Brain microvascular endothelial cell (primary cell): ENCODE data around the gene MINDY4B.

Source experiments
- DNase-seq: peaks from one replicate; pipeline ENCODE4 v3.0.0-alpha.2; 2020
- H3K27ac ChIP-seq: fragments of 250-450 bp; sonication (Bioruptor Pico); 2 replicates; pipeline ENCODE4 v1.5.1; 2020; ENCODE audit warnings: mild to moderate bottlenecking, moderate library complexity
- H3K27me3 ChIP-seq: fragments of 250-450 bp; sonication (Bioruptor Pico); replicated peaks from 2 replicates; pipeline ENCODE4 v1.5.1; 2020; ENCODE audit warnings: mild to moderate bottlenecking
- H3K36me3 ChIP-seq: fragments of 250-450 bp; sonication (Bioruptor Pico); replicated peaks from 2 replicates; pipeline ENCODE4 v1.5.1; 2020; ENCODE audit warnings: mild to moderate bottlenecking
- H3K4me3 ChIP-seq: 2 replicates; pipeline ENCODE4 v1.5.1; 2011; ENCODE audit warnings: low read depth, mild to moderate bottlenecking, control low read depth, low read length, moderate library complexity
- in situ Hi-C: cut with HindIII; loops from 2 replicates; pipeline ENCODE4 v1.10.0; 2017; ENCODE audit warnings: low sequenced_read_pairs, low pct_ligation_motif_present
- TF ChIP-seq, protein P1 (sequence below): IDR thresholded peaks from 2 replicates; pipeline ENCODE4 v1.5.1; 2011; ENCODE audit warnings: low read depth, mild to moderate bottlenecking, moderate library complexity, low read length, control low read depth, inconsistent platforms; ENCODE audit errors: missing control alignments

Gene MINDY4B

DNA sequence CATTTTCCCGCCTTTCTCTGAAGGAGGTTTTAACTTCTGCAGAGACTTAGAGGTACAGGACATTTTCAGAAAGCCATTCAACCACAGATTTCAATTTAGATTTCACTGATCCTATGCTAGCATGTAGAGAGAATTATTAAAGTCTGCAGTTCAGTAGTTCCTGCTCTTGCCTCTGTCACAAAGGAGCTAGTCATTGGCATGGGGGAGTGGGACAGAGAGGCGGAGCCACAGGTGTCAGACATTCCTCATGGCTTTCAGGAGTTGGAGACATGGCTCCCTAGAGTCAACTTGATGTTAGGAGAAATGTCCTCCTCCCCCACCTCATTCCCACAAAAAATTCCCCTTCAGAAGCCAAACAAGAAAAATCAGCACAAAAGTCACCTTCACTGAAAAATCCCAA is 76.2 kb downstream of the MINDY4B start:
- in situ Hi-C loops, result no loop called here
- H3K27me3 ChIP-seq, result no peaks in the 10 kb centered on the region
- H3K36me3 ChIP-seq, result no peaks in the 10 kb centered on the region
- DNase-seq, result no peak
- no peak overlapping the region for H3K27ac ChIP-seq
- TF ChIP-seq, protein P1, sequence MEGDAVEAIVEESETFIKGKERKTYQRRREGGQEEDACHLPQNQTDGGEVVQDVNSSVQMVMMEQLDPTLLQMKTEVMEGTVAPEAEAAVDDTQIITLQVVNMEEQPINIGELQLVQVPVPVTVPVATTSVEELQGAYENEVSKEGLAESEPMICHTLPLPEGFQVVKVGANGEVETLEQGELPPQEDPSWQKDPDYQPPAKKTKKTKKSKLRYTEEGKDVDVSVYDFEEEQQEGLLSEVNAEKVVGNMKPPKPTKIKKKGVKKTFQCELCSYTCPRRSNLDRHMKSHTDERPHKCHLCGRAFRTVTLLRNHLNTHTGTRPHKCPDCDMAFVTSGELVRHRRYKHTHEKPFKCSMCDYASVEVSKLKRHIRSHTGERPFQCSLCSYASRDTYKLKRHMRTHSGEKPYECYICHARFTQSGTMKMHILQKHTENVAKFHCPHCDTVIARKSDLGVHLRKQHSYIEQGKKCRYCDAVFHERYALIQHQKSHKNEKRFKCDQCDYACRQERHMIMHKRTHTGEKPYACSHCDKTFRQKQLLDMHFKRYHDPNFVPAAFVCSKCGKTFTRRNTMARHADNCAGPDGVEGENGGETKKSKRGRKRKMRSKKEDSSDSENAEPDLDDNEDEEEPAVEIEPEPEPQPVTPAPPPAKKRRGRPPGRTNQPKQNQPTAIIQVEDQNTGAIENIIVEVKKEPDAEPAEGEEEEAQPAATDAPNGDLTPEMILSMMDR, result no peak
- no peak overlapping the region for H3K4me3 ChIP-seq

DNA sequence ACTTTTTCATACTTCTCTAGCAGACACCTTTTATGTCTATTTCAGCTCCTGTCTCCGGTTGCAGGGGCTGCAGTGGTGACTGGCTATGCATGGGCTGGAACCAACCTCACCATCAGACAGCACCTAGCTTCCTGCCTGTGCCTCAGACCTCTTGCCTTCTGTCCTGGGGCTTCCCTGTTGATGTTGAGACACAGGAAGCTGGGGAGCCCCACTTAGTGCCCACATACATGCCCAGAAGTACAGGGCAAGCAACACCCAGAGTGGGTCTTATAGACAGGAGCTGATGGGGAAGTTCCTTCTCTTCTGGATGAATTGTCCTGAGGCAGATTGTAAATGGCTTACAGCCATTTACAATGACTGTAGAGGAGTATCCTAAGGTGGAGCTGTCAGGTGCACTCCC is 77.0 kb downstream of the MINDY4B start:
- Histone ChIP-seq H3K36me3 (no peaks in the 10 kb centered on the region), H3K27me3 (no peaks in the 10 kb centered on the region), H3K4me3 (no peak overlapping the region), H3K27ac (no peak overlapping the region)
- DNase-seq, result no peak
- TF ChIP-seq, protein P1, result no peak
- in situ Hi-C loops, result no loop called here

DNA sequence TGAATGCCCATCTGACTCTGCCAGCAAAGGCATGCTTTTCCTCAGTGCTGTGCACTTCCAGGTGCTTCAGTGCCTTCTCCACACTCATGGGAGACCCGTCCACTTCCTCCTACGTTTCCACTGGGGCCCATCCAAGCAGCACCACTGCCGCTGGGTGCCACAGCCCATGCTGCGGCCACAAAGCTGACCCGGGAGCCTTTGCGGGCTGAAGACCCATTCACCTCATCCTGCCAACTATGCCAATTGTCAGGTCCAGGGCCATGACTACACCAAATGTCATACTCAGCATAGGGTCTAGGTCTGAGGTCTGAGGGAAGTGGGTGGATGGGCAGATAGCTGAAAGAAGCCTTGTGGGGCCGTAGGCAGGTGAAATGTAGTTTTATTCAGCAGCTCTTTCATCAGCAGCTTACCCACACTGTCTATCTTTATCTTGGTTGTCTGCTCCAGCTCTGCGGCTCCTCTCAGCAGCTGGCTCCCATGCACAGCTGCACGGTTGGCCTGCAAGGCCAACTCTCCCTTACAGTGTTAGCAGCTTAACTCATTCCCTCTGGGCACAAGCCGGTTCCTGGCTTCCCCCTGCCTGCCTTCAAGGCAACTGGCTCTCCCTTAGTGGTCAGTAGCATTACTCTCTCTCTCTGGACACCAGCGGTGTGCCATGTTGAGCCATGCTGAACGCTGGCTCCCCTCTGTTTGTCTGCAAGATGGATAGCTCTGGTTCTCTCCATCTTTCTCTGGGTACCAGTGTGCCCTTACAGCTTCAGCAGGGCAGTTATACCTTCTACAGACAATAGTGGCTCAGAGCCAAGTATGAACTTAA is 78.6 kb downstream of the MINDY4B start:
- in situ Hi-C loops, result no loop called here

DNA sequence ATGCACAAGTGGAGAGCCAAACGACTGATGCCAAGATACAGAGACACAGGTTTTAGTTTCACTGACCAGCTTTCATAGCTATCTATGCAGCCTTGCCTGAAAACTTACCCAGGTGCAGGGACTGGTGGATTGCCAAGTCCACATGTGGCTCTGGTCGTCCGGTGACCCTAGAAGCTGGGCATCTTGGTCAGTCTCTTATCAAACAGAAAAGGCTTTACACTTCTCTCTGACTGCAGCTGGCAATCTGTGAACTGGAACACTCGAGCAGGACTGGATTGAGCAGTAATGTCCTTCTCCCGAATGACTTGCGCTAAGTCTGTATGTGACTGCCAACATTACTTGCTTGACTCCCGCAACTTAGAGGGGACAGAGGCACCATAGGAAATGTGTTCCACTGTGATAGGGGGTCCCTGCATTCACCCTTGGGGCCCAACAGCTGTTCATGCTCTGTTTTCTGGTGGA is 79.3 kb downstream of the MINDY4B start:
- no peaks in the 10 kb centered on the region for H3K36me3 ChIP-seq
- TF ChIP-seq, protein P1, result no peak
- DNase-seq, result no peak
- H3K4me3 ChIP-seq, result no peak overlapping the region
- no peaks in the 10 kb centered on the region for H3K27me3 ChIP-seq
- in situ Hi-C loops, result no loop called here
- no peak overlapping the region for H3K27ac ChIP-seq

More for the DNA sequence above, 78.6 kb downstream of the MINDY4B start:
- DNase-seq, result no peak
- Histone ChIP-seq H3K27ac (no peak overlapping the region), H3K27me3 (no peaks in the 10 kb centered on the region), H3K36me3 (no peaks in the 10 kb centered on the region), H3K4me3 (no peak overlapping the region)
- TF ChIP-seq, protein P1, result no peak

DNA sequence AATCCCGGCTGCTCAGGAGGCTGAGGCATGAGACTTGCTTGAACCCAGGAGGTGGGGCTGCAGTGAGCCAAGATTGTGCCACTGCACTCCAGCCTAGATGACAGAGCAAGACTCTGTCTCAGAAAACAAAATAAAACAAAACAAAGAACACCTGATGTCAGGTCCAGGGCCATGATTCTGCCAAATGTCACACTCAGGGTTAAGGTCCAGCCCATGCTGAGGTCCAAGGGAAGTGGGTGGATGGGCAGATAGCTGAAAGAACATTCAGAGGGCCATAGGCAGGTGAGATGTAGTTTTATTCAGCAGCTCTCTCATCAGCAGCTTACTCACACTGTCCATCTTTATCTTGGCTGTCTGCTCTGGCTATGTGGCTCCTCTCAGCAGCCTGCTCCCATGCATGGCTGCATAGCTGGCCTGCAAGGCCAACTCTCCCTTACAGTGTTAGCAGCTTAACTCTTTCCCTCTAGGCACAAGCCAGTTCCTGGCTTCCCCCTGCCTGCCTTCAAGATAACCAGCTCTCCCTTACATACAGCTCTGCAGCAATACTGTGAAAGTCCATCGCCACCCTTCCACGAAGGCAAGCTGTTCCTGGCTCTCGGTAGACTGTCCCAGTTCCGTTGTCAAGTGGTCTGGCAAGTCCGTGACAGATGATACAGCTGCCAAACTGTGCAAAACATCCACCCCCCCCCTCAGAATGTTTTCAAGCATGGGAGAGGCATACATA is 79.9 kb downstream of the MINDY4B start:
- in situ Hi-C loops, result no loop called here
- Histone ChIP-seq H3K27ac (no peak overlapping the region), H3K36me3 (no peaks in the 10 kb centered on the region), H3K27me3 (no peaks in the 10 kb centered on the region), H3K4me3 (no peak overlapping the region)
- no peak for DNase-seq
- TF ChIP-seq, protein P1, result no peak
